Measurements from ENCODE around the gene ASCL5. TPM values are rescaled to one million over a fixed set of nuclear protein-coding genes. Genes with fewer than 3 reads are reported as not detected.
A peak's percentile ranks its signal among the peaks of the same experiment; 100 is the strongest.

ASCL5 gene
- 0.26 and 0.36 TPM in 2 replicates for total RNA-seq
- long read RNA-seq, partial matches to known transcripts, result 0 of 1 reads
- long read RNA-seq, other reads (novel, unspliced or antisense), result 1 of 1 reads

GRCh38 chr1:201126832-201127754, at the start of gene ASCL5:
Gene ASCL5 (minus strand): TSS chr1:201127184. CDS start chr1:201115372, 11,812 bp downstream.
- no peak within 1 kb of the TSS for H3K27ac Mint-ChIP-seq
- H3K27me3 Mint-ChIP-seq, result peaks cover 26% of the 10 kb centered on the region
- peaks cover 10% of the 10 kb centered on the region for H3K4me1 Mint-ChIP-seq (ENCODE audit: low read depth)
- peak within 1 kb of the TSS; percentile 34 for H3K4me3 Mint-ChIP-seq (ENCODE audit: low read depth)
- DNase-seq (ENCODE audit: low spot score, unreplicated experiment), result no peak
- H3K36me3 Mint-ChIP-seq (ENCODE audit: insufficient read depth), result peaks cover 3% of the 10 kb centered on the region
- TF ChIP-seq CTCF (IDR thresholded peaks at IDR 0.05; ENCODE audit: unreplicated experiment), result no peak
- no peaks in the 10 kb centered on the region for H3K9me3 Mint-ChIP-seq (ENCODE audit: low read depth)

DNA sequence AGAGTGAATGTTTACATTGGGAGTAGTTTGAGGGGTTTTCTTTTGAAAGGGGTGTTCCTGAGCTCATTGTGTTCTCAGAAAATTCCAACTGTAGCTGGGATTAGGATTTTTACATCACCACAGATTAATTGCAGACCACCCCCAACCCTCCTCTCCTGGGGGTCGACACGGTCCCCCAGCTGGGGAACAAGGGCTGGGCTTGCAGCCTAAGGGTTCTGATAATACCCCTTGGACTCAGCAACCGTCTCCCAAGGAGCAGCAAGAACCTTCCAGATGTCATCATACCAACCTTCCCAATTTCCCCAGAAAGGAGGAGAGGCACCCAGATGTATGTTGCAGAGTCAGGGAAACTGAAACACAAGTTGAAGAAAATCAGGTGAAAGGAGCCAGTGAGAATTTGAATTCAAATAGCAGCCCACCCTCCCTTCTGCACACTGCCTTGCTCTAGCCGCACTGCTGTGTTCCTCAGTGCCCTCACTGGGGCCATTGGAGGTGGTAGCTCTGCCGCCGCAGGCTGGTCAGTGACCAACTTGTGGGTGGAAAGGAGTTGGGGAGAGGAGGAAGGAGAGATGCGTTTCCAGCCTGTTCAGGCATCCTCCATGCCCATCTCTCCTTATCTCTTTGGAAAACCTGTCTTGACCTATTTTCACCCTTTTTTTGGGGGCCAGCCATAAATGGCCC, 49.0 kb upstream of the ASCL5 start:
- no peak for DNase-seq (ENCODE audit: low spot score, unreplicated experiment)
- H3K27me3 Mint-ChIP-seq, result peaks cover 12% of the 10 kb centered on the region

GRCh38 chr1:201173736-201174135, 46.8 kb upstream of the ASCL5 start:
- no peaks in the 10 kb centered on the region for H3K36me3 Mint-ChIP-seq (ENCODE audit: insufficient read depth)
- TF ChIP-seq CTCF (IDR thresholded peaks at IDR 0.05; ENCODE audit: unreplicated experiment), result no peak
- H3K9me3 Mint-ChIP-seq (ENCODE audit: low read depth), result peaks cover under 1% of the 10 kb centered on the region
- no peaks in the 10 kb centered on the region for H3K27me3 Mint-ChIP-seq
- peak overlapping the region; percentile 73 for H3K27ac Mint-ChIP-seq
- H3K4me3 Mint-ChIP-seq (ENCODE audit: low read depth), result no peak overlapping the region
- DNase-seq (ENCODE audit: low spot score, unreplicated experiment), result no peak
- H3K4me1 Mint-ChIP-seq (ENCODE audit: low read depth), result peaks cover 54% of the 10 kb centered on the region

More for the DNA sequence above, 49.0 kb upstream of the ASCL5 start:
- no peak overlapping the region for H3K27ac Mint-ChIP-seq
- no peaks in the 10 kb centered on the region for H3K36me3 Mint-ChIP-seq (ENCODE audit: insufficient read depth)
- no peak overlapping the region for H3K4me3 Mint-ChIP-seq (ENCODE audit: low read depth)
- peaks cover 39% of the 10 kb centered on the region for H3K4me1 Mint-ChIP-seq (ENCODE audit: low read depth)
- no peak for TF ChIP-seq CTCF (IDR thresholded peaks at IDR 0.05; ENCODE audit: unreplicated experiment)
- peaks cover 7% of the 10 kb centered on the region for H3K9me3 Mint-ChIP-seq (ENCODE audit: low read depth)

DNA sequence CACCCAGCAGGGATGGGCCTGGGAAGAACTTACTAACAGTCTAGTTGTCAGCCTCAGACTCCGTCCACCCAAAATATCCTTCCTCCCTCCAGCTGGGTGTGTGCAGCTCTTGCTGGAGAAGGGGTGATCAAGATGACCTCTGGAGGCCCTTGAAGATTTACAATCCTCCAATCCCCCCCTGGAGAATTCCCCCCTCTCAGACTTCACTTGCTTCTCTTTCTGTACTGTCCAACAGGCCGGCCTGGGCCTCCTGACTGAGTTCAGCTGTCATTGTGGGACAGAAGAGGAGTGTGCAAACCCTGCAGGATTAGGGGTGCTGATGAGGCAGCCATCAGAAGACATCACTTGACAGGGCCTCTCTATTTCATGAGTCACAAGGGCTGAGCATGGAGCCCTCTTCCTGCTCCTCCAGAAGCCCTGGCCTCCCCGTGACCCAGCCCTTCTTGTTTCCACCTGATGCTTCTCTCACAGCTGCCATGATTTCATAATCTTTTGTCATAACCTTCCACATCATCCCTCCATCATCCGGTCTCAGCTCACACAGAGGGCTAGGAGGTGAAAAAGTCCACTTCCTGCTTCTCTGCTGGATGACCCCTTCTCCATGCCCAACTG, 46.1 kb upstream of the ASCL5 start:
- H3K4me3 Mint-ChIP-seq (ENCODE audit: low read depth), result peak overlapping the region; percentile 19
- no peak for TF ChIP-seq CTCF (IDR thresholded peaks at IDR 0.05; ENCODE audit: unreplicated experiment)
- peaks cover 54% of the 10 kb centered on the region for H3K4me1 Mint-ChIP-seq (ENCODE audit: low read depth)
- no peaks in the 10 kb centered on the region for H3K36me3 Mint-ChIP-seq (ENCODE audit: insufficient read depth)
- no peaks in the 10 kb centered on the region for H3K27me3 Mint-ChIP-seq
- DNase-seq (ENCODE audit: low spot score, unreplicated experiment), result no peak
- H3K9me3 Mint-ChIP-seq (ENCODE audit: low read depth), result no peaks in the 10 kb centered on the region
- peak overlapping the region; percentile 98 for H3K27ac Mint-ChIP-seq

DNA sequence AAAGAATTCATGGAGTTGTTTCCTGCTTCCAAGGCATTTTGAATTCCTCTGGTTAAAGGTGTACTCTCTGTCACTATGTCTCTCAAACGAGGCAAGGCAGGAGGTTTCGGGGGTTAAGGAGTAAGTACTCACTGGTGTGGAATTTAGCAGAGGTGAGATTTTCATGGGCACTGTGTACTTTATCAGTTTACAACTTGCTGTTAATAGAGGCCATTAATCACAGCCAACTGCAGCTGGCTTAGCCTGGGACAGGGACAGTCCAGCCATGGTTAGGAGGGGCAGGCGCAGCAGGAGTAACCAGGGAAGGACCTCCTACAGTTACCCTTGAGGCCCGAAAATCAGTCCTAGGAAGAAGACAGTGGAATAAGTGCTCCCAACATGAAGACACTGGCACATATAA, 45.3 kb upstream of the ASCL5 start:
- peak overlapping the region; percentile 79 for H3K4me3 Mint-ChIP-seq (ENCODE audit: low read depth)
- peak overlapping the region; percentile 98 for H3K27ac Mint-ChIP-seq
- no peaks in the 10 kb centered on the region for H3K27me3 Mint-ChIP-seq
- DNase-seq (ENCODE audit: low spot score, unreplicated experiment), result no peak
- H3K9me3 Mint-ChIP-seq (ENCODE audit: low read depth), result no peaks in the 10 kb centered on the region
- peaks cover 58% of the 10 kb centered on the region for H3K4me1 Mint-ChIP-seq (ENCODE audit: low read depth)
- no peak for TF ChIP-seq CTCF (IDR thresholded peaks at IDR 0.05; ENCODE audit: unreplicated experiment)
- no peaks in the 10 kb centered on the region for H3K36me3 Mint-ChIP-seq (ENCODE audit: insufficient read depth)
